Neural crest cell (in vitro differentiated cells): ENCODE data around the gene TRMT13. TPM values are rescaled to one million over a fixed set of nuclear protein-coding genes. Genes with fewer than 3 reads are reported as not detected.
A peak's percentile ranks its signal among the peaks of the same experiment; 100 is the strongest.

Experiments used
- DNase-seq: peaks from one replicate; pipeline ENCODE4 v3.0.0; 2021; ENCODE audit warnings: low read depth, mixed read lengths, low spot score
- H3K27ac Mint-ChIP-seq: one replicate; pipeline ENCODE4 v1.8.0; 2021; ENCODE audit warnings: mild to moderate bottlenecking, mixed read lengths; ENCODE audit not compliant: unreplicated experiment
- H3K27me3 Mint-ChIP-seq: 2 replicates; pipeline ENCODE4 v1.8.0; 2021; ENCODE audit warnings: low read depth, mild to moderate bottlenecking, mixed read lengths
- H3K36me3 Mint-ChIP-seq: 2 replicates; pipeline ENCODE4 v1.8.0; 2021; ENCODE audit warnings: low read depth, mild to moderate bottlenecking, mixed read lengths
- H3K4me1 Mint-ChIP-seq: 2 replicates; pipeline ENCODE4 v1.8.0; 2021; ENCODE audit warnings: mixed read lengths
- H3K4me3 Mint-ChIP-seq: one replicate; pipeline ENCODE4 v1.8.0; 2021; ENCODE audit warnings: mild to moderate bottlenecking, mixed read lengths
- H3K9me3 Mint-ChIP-seq: 2 replicates; pipeline ENCODE4 v1.8.0; 2021; ENCODE audit warnings: mixed read lengths
- total RNA-seq: library from RNA; stranded (reverse); gene quantifications from 2 replicates; pipeline ENCODE4 v1.2.1, GENCODE V29; 2021
- TF ChIP-seq, protein P1 (sequence below): fragments of 200-600 bp; sonication (generic); conservative IDR thresholded peaks from 2 replicates; pipeline ENCODE4 v1.5.0; 2021; ENCODE audit warnings: antibody characterized with exemption, mild to moderate bottlenecking

The TRMT13 gene
- total RNA-seq, 1 donor from 2014 or later, result 14.6 TPM

DNA sequence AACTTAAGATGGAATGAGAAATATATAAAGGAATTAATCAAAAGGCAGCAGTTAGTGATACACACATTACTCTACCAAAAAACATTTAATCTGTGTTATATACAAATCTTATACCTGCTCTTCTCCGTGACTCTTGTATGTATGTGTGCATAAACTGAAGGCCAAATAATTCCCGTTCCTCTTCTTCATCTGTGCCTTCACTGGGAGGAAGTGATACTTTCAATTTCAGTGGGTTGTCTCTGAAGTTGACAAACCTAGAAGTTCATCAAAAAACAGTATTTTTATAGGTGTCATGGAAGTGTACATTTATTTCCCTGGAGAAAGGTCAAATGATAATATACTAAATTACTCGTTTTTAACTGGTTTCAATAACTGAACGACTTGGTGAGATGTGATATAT, 19.3 kb downstream of the TRMT13 start:
- Mint-ChIP-seq H3K9me3 (no peaks in the 10 kb centered on the region), H3K27ac (no peak overlapping the region), H3K4me3 (no peak overlapping the region), H3K4me1 (no peaks in the 10 kb centered on the region), H3K36me3 (peaks cover 9% of the 10 kb centered on the region), H3K27me3 (no peaks in the 10 kb centered on the region)
- DNase-seq, result no peak
- TF ChIP-seq, protein P1, sequence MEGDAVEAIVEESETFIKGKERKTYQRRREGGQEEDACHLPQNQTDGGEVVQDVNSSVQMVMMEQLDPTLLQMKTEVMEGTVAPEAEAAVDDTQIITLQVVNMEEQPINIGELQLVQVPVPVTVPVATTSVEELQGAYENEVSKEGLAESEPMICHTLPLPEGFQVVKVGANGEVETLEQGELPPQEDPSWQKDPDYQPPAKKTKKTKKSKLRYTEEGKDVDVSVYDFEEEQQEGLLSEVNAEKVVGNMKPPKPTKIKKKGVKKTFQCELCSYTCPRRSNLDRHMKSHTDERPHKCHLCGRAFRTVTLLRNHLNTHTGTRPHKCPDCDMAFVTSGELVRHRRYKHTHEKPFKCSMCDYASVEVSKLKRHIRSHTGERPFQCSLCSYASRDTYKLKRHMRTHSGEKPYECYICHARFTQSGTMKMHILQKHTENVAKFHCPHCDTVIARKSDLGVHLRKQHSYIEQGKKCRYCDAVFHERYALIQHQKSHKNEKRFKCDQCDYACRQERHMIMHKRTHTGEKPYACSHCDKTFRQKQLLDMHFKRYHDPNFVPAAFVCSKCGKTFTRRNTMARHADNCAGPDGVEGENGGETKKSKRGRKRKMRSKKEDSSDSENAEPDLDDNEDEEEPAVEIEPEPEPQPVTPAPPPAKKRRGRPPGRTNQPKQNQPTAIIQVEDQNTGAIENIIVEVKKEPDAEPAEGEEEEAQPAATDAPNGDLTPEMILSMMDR, result no peak

DNA sequence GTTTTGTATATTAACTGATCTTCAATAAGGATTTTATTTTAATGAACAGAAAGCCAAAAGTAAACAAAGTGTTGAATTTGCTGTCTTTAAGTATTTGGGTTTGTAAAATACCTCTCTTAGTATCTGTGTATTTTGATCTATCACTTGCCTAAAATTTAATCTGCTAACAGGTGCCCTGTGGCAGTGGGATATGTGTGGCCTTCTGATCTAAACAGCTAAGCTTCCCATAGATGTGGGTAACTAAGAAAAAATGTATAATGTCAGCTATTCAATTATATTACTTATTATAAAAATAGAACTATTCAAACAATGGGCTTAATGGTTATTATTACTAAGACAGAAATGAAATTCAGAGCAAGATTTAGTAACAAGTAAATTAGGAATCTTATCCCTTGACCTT, 29.9 kb downstream of the TRMT13 start:
- H3K9me3 Mint-ChIP-seq, result no peaks in the 10 kb centered on the region
- no peak for DNase-seq
- TF ChIP-seq, protein P1, result no peak
- no peaks in the 10 kb centered on the region for H3K27me3 Mint-ChIP-seq
- peaks cover 3% of the 10 kb centered on the region for H3K36me3 Mint-ChIP-seq
- H3K27ac Mint-ChIP-seq, result no peak overlapping the region
- H3K4me1 Mint-ChIP-seq, result peaks cover 5% of the 10 kb centered on the region
- H3K4me3 Mint-ChIP-seq, result no peak overlapping the region

DNA sequence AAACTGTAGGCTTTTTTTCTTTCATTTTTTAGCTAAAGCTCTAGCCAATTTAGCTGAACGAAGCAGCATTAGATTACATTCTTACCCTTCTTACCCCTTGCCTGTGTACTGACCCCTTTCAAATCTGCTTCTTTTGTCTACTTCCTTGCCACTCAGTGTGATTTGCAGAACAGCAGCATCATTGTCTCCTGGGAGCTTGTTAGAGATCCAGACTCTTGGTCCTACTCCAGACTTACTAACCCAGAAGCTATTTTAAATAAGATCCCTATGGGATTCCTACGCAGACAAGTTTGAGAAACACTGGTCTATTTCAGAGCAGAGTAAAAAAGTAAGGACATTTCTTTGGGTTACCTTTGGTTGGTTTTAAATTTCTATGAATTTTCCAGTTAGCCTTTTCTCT, 31.3 kb downstream of the TRMT13 start:
- Mint-ChIP-seq H3K4me1 (peaks cover 5% of the 10 kb centered on the region), H3K27me3 (no peaks in the 10 kb centered on the region), H3K27ac (peak overlapping the region; percentile 69), H3K9me3 (no peaks in the 10 kb centered on the region), H3K4me3 (no peak overlapping the region), H3K36me3 (no peaks in the 10 kb centered on the region)
- DNase-seq, result no peak
- TF ChIP-seq, protein P1, result no peak

DNA sequence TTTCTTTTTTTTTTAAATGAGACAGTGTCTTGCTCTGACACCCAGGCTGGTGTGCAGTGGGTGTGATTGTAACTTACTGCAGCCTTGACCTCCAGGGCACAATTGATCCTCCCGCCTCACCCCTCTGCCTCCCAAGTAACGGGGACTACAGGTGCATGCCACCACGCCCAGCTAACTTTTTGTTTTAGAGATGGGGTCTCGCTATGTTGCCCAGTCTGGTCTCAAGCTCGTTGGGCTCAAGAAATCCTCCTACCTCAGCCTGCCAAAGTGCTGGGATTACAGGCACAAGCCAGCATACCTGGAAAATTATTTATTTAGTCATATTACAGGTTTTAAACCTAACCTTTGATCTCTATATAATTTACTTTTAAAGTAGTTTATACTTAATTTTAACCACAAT, 31.7 kb downstream of the TRMT13 start:
- TF ChIP-seq, protein P1, result no peak
- Mint-ChIP-seq H3K27me3 (no peaks in the 10 kb centered on the region), H3K9me3 (no peaks in the 10 kb centered on the region)

DNA sequence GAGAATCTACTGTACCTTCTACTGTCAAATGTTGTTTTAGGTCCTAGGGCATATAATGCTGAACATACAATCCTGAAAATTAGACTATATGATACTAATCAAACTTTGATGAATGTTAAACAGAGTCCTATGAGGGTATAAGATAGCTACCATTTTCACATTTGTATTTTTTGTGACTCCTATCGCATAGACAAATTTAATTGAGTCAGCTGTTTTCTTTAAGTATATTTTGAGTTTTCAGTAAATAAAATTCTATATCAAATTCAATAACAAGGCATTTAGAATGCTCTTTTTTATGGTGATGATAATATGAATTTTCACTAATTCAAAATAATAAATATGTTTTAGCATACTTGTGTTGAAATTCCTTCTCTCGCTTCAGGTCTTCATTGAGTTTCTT, 35.1 kb downstream of the TRMT13 start:
- no peak for DNase-seq
- Mint-ChIP-seq H3K36me3 (no peaks in the 10 kb centered on the region), H3K9me3 (no peaks in the 10 kb centered on the region), H3K4me1 (peaks cover 5% of the 10 kb centered on the region), H3K27me3 (no peaks in the 10 kb centered on the region), H3K4me3 (no peak overlapping the region), H3K27ac (no peak overlapping the region)
- TF ChIP-seq, protein P1, result no peak

More for the DNA sequence above, 31.7 kb downstream of the TRMT13 start:
- no peak for DNase-seq
- Mint-ChIP-seq H3K36me3 (no peaks in the 10 kb centered on the region), H3K4me3 (no peak overlapping the region), H3K27ac (no peak overlapping the region), H3K4me1 (peaks cover 5% of the 10 kb centered on the region)
